Uterus (tissue), 2 donors: ENCODE results near the gene OR1I1.

ENCODE experiments used
- POLR2A ChIP-seq, 2 donors: fragments of 450-650 bp; IDR thresholded peaks; one replicate each; pipeline ENCODE4 v1.6.1; 2016; ENCODE audit warnings: antibody characterized with exemption in 2 of 2, mild to moderate bottlenecking in 1 of 2, moderate library complexity in 1 of 2
- TF ChIP-seq, protein P1 (sequence below), 4 experiments: fragments of 200-600 bp in 2 of 4; fragments of 450-650 bp in 2 of 4; sonication (generic) in 2 of 4; IDR thresholded peaks; one replicate each; pipeline ENCODE4 v1.5.1; 2016 to 2019; ENCODE audit warnings: antibody characterized with exemption in 4 of 4, mild to moderate bottlenecking in 2 of 4, moderate library complexity in 1 of 4

DNA sequence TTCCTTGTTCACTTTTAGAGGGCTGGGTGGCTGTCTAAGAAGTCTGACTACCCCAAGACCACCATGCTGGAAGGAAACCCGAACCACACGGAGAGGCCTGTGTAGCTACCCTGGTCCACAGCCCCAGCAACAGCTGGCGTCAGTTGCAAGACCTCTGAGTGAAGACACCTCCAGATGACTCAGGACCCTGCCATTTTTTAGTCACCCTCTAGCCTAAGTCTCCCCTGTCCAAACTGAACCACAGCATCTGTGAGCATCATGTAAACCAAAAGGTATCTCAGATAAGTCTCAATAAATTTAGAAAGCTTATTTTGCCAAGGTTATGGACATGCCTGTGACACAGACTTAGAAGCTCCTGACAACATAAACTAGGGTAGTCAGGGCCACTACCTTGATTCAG, 23.0 kb downstream of the OR1I1 start:
- TF ChIP-seq, protein P1, sequence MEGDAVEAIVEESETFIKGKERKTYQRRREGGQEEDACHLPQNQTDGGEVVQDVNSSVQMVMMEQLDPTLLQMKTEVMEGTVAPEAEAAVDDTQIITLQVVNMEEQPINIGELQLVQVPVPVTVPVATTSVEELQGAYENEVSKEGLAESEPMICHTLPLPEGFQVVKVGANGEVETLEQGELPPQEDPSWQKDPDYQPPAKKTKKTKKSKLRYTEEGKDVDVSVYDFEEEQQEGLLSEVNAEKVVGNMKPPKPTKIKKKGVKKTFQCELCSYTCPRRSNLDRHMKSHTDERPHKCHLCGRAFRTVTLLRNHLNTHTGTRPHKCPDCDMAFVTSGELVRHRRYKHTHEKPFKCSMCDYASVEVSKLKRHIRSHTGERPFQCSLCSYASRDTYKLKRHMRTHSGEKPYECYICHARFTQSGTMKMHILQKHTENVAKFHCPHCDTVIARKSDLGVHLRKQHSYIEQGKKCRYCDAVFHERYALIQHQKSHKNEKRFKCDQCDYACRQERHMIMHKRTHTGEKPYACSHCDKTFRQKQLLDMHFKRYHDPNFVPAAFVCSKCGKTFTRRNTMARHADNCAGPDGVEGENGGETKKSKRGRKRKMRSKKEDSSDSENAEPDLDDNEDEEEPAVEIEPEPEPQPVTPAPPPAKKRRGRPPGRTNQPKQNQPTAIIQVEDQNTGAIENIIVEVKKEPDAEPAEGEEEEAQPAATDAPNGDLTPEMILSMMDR (IDR thresholded peaks at IDR 0.05), result no peak
- no peak for TF ChIP-seq POLR2A (IDR thresholded peaks at IDR 0.05)
